Activated T-cell treated with anti-CD3 and anti-CD28 coated beads for 4 hours (primary cell): ENCODE results near the gene PAGE2B.
"Not testable (repeated sequence)": the region's sequence is repeated elsewhere in the genome, so short reads cannot be mapped to it uniquely, and the experiment has no call there.

ENCODE experiments used
- DNase-seq: peaks from one replicate; pipeline ENCODE4 v3.0.0-alpha.2; 2020

PAGE2B gene

GRCh38 chrX:55111578-55112254, 36.9 kb downstream of the PAGE2B start:
- no peak for DNase-seq

- not testable (repeated sequence) for DNase-seq
These were observed 41.8 kb downstream of the PAGE2B start for GRCh38 chrX:55116589-55116988.

GRCh38 chrX:55118574-55118973, 43.7 kb downstream of the PAGE2B start:
- no peak for DNase-seq

DNA sequence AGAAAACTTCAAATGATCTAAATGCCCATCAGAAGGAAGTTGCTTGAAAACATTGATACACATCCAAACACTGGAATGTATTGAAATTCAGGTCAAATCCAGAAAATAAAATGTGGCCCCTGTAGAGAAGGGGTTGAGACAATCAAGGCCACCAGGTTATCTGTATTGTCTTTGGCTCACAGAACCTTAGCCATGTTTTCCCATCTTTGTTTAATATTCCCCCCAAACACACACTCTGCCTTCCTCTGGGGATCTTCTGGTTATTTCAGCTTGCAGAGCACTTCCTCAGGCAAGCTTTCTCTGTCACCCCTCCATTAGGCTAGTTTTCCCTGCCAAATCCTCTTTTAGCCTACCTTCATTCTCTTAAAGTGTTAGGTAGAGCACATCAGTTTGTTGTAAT, 44.4 kb downstream of the PAGE2B start:
- no peak for DNase-seq

GRCh38 chrX:55119712-55120111, 44.9 kb downstream of the PAGE2B start:
- DNase-seq, result no peak

- no peak for DNase-seq
These were observed 46.0 kb downstream of the PAGE2B start for GRCh38 chrX:55120761-55121358.

DNA sequence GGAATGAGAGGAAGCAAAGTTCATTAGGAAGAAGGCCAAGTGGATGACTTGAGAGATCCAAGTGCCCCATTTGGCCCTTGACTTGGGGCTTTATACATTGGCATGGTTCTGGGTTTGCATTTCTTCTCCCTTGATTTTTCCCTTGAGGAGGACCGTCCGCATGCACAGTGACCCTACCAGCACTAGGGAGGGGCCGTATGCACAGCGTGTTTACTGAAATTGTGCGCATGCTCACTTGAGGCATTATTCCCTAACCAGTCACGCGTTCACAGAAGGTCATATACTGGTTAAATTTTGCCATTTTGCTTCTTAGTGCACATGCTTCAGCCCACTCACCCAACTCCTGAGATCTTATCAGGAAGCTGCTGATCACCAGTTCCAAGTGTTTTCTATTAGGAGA, 49.1 kb downstream of the PAGE2B start:
- DNase-seq, result no peak

- no peak for DNase-seq
These were observed 52.9 kb downstream of the PAGE2B start for GRCh38 chrX:55127692-55128091.
